DMS53 treated with DMSO at 0.1 percent for 48 hours (cell line): ENCODE results near the gene GAB2.

Experiments
- DNase-seq: peaks from one replicate; lab custom pipeline; 2025; ENCODE audit not compliant: unreplicated experiment; lab: John Stamatoyannopoulos, UW

Gene GAB2

GRCh38 chr11:78428773-78429172 is 11.2 kb upstream of the GAB2 start:
- DNase-seq = no peak

DNA sequence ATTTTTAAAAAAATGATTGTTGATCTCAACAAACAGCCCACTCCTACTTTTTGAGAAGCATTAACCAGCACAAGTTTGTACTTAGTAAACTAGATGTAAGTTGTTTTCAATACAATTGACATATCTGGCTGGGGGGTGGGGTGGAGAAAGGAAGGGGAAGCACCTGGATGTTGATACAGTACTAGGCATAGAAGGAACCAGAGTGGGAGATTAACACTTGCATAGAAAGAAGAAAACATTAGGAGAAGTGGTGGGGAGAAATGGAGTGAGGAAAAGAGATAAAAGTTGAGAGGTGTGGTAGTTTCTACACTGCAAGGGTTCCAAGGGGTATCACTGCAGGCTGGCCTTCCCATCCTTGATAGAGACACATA is 10.6 kb upstream of the GAB2 start:
- no peak for DNase-seq

DNA sequence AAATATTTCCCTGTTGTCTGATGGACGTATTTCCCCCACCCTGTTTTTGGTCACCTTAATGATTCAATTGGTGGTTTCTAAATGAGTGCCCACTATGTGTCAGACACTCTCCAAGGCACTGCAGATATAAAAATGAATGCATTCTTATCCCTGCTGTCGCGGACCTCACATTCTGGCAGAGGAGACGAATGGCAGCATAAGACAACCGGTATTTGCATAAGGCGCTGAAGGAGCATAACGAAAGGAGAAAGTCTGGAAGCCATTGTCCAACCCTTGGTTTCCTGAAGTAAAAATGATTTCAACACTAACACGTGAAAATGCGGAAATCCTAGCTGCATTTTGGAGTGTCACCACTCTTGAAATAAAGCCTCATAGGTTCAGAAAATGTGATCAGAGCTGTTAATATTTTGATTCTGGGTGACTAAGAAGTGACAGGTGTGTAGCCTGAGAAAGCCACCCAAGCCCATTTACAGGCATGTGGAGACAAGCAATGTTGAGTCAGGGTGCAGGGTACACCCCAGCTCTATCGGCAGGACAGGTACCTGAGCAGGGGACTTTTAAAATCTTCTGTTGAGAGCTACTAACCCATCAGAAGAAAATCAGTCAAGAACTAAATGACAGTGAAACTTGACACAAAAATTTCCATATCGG is 10.1 kb upstream of the GAB2 start:
- DNase-seq = no peak

GRCh38 chr11:78426845-78427244 is 9.2 kb upstream of the GAB2 start:
- DNase-seq = no peak

- DNase-seq = no peak
Observed at GRCh38 chr11:78425399-78426070, 7.9 kb upstream of the GAB2 start.

DNA sequence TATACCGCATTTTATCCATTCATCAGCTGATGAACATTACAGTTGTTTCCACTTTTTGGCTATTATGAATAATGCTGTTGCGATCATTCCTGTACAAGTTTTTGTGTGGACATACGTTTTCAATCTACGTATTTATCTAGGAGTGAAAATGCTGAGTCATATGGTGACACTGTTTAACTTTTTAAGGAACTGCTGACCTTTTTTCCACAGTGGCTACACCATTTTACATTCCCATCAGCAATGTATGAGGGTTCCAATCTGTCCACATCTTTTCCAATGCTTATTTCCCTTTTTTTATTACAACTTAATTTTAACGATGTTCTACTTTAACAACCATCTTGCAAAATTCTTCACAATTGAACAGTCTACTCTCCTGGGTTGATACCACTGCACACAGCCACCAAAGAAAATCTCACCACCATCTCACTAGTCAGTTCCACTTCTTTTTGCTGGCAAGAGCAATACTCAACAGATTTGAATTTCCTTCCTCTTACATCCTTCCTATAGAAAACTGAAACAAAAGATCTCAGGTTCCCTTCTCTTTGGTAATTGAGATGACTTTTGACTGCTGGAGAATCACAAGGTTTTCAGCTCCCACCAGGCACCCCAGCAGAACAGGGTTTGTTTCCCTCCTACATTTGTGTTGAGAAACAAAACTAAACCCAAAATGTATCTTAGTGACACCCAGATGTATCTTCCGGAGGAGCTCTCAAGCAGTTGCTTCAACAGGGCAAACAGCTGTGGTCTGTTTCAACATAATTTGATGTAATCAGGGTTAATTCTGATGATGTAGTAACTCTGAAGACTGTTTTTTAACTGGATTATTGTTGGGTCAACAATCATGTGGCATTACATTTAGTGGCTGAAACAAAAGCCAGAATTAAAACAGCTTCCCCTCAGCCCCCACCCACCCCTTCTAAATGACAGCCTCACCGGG is 7.0 kb upstream of the GAB2 start:
- no peak for DNase-seq

DNA sequence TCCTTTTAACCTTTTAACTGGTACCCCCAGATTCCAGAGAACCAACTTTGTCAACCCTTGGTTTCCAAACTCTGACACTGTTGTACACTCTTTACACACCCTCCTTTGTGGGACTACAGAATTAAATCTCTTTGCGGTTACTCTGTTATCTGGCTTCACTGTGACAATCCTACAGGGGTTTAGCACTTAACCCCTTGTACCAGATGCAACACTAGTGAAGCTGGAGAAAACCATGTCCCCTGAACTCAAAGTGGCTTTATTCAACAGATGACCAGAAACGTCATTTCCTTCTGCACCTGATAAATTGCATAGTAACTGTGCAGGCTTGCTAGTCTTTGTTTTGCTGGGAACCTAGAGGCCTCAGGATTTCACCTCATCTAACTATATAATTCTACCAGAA is 5.6 kb upstream of the GAB2 start:
- no peak for DNase-seq

DNA sequence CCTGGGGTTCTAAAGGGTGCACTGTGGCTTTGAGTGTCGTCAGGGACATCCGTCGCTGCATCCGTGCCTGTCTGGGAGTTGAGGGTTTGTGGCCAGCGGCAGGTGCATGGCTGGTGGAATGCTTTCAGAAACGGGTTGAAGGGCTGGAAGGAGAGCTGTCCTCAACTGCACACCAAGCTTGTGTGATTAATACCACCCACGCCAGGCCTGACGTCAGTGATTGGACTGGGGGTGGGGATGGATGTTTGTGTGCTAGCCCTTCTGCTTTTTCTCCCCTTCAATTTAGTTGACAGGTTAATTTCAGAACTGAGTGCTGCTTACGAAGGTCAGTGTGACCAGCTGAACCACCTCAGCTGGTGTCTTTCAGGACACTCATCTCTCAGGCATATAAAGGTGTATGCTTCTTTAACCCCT is 3.2 kb upstream of the GAB2 start:
- peak; percentile 57 for DNase-seq

- DNase-seq = peak; percentile 75
Observed at GRCh38 chr11:78420255-78420764, 2.7 kb upstream of the GAB2 start.

DNA sequence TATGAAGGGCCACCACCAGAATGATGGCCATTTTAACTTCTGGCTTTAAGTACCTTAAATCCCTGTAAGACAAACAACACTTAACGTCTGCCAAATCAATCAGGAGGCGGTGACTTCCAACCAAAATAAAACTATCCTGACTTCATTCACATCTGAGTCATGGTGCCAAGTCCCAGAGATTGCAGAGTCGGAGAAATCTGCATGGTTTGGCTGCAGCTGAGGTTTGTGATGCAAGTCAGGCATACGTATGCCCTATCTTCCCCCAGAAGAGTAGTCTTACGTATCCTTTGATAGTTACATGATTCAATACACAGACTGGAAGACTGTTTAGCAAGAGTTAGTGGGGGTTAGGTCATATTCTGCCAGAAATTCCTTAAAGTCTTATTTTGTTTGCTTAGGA is 1.7 kb upstream of the GAB2 start:
- DNase-seq = no peak

DNA sequence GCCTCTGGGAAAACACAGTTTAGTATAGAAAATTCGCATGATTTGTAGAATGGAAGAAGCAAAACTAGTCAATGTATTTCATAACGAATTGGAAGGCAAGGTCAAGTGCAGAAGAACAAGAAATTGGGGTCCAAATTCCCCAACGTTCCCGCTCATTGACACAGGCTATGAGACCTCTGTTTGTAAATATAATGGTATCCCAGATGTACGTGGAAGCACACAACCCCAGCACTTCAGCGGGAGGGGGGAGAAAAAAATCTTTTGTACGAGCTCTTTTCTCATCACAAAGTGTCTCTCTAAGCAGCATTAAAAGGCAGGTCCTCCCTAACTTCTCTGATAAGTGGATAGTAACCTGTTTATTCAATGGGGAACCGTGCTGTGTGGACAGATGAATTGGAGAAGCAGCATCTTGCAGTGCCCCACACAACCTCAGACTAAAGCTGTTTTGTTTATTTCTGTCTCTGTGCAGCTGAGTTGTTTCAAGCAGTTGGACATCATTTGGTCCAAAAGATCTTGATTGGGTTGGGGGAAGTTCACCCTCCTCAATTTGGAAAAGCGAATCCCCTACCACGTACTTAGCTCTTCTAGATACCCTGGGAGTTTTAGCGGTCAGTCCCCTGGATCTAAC is 1.1 kb upstream of the GAB2 start:
- peak; percentile 53 for DNase-seq

DNA sequence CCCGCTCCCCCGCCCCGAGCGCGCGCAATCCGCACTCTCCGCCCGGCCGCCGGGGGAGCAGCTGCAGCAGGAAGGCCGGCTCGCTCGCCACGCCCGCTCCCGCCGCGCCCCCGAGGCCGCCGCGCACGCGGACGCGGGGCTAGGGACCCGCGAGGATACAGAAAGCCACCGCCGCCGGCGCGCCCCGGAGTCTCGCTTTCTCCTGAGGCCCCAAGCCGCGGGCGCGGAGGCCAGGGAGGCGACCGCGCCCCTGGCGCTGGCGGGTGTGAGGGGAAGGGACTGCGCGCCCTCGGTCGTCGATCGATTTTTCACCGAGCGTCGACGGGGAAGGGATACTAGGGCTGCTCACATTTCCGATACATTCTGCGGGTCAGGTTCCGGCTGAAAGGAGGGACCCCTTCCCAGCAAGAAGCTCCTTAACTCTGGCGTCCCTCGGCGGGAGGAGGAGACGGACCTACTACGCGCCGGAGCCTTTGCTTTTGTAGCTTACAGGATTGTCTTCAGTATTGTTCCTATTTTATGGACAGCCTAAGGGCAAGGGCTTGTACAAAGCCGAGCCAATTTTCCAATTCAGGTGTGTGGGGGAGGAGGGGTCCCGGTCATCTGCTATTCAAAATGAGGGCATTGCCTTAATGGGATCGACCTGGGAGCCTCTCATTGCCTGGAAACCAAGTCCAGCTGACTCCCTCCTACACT is 416 bp upstream of the GAB2 start:
- peak; percentile 90 for DNase-seq

DNA sequence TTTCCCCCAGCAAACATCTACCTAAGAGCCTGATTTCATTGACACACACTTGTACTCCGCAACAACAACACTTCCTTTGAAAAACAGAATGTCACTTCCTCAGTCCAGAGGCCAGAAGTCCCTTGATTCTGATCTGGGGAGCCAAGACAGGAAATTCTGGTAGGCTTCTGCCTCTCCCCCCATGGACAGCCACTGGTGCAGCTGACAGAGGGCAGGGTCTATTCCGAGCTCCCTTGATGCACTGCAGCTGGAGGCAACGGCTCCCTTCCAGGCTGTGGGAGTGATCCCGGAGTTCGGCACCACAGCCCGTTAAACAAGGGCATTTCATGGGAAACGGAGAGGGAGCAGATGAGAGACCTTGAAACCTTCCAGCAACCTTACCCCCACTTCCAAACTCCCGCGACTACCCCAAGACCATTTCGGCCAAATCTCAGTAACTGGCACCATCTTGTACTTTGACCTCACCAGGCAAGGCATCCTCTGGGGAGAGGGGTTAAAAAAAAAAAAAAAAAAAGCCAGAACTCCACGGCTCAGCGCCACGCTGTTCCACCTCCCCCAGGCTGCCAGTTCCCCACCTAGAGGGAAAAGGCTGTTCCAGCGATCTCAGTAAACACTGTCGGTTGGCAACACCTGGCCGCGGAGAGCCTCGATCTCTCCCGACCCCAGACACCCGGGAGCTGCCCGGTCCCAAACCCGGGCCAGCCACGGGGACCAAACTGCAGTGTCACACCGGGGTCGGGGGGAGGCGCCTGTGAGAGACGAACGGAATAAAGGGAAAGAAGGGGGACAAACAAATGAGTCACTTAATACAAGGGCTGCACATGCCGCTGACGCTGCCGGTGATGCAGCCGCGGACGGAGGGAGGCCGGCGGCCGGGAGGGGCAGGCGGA is 1.1 kb downstream of the GAB2 start:
- DNase-seq = peak; percentile 96

DNA sequence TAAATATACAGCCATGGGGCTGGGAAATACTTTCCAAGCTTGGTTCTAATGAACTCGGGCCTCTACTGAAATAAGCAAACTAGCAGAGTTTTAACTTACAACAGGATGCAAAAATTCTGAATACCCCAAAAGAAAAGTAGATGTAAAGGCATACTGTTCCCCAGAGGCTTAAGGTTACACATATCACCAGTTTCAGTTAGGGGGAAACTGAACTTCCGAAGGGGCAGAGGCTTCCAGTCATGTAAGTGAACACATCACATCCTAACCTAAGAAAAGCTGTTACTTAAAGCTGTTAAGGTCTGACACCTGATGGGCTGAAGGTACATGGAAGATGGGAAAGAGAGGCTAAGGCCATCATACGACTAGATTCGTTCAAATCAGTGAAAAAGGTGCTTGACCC is 2.3 kb downstream of the GAB2 start:
- no peak for DNase-seq

GRCh38 chr11:78414321-78415051 is 3.1 kb downstream of the GAB2 start:
- peak; percentile 53 for DNase-seq

- DNase-seq = no peak
Observed at GRCh38 chr11:78408619-78409018, 9.0 kb downstream of the GAB2 start.

DNA sequence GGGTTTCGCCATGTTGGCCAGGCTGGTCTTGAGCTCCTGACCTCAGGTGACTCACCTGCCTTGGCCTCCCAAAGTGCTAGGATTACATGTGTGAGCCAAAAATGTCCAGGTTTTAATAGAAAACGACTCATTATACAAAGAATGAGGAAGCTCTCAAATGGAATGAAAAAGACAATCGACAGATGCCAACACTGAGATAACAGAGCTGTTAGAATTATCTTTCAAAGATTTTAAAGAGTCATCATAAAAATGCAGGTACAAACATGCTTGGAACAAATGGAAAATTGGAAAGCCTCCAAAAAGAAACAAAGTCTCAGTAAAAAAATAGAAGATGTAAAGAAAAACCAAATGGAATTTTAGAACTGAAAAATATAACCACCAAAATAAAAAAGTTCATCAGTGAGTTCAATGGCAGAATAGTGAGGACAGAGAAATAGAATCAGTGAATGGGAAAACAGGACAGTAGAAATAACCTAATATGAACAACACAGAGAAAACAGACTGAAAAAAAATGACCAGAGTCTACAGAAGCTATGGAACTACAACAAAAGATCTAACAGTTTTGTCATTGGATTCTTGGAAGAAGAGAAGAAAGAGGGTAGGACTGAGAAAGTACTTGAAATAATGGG is 10.9 kb downstream of the GAB2 start:
- no peak for DNase-seq

- no peak for DNase-seq
Observed at GRCh38 chr11:78405805-78406204, 11.8 kb downstream of the GAB2 start.

- no peak for DNase-seq
Observed at GRCh38 chr11:78403781-78404180, 13.8 kb downstream of the GAB2 start.
